ENCODE measurements around the gene DPYD.

The DPYD gene

DNA sequence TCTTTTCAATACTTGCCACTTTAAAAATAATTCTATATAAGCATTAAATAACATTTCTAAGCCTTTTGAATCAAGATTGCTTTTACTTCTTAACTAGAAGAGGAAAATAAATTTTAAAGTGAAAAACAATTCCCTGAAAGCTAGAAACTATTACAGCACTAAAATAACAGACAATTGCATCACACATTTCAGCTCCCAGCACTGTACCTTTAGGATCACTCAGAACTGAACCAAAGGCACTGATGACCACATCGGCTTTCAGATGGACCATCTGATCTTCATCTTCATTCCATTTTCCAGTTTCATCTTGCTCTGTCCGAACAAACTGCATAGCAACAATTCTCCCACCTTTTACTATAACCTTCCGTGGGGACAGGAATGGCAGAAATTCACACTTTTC lies 347.3 kb downstream of the DPYD start:
- no peak for TF ChIP-seq ZFX (IDR thresholded peaks at IDR 0.05)
- TF ChIP-seq, protein P1, sequence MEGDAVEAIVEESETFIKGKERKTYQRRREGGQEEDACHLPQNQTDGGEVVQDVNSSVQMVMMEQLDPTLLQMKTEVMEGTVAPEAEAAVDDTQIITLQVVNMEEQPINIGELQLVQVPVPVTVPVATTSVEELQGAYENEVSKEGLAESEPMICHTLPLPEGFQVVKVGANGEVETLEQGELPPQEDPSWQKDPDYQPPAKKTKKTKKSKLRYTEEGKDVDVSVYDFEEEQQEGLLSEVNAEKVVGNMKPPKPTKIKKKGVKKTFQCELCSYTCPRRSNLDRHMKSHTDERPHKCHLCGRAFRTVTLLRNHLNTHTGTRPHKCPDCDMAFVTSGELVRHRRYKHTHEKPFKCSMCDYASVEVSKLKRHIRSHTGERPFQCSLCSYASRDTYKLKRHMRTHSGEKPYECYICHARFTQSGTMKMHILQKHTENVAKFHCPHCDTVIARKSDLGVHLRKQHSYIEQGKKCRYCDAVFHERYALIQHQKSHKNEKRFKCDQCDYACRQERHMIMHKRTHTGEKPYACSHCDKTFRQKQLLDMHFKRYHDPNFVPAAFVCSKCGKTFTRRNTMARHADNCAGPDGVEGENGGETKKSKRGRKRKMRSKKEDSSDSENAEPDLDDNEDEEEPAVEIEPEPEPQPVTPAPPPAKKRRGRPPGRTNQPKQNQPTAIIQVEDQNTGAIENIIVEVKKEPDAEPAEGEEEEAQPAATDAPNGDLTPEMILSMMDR (conservative IDR thresholded peaks at IDR 0.05) = no peak
- H3K27ac ChIP-seq = no peak overlapping the region

DNA sequence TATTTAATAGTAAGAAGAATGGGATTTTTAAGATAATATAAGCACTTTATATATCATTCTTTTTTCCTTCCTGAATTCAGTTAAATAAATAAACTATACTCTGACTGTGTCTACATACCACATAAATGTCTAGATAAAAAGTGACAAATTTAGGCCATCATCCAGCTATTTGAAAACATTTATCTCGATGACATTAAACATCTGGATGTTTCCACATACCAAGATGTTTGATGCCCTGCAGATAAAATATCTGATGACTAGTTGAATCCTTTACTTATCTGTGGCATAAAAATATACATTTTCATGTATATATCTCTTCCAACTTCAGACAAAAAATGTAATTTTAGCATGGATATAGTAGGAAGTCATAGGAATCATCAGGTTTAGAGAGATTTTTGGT lies 348.3 kb downstream of the DPYD start:
- H3K27ac ChIP-seq = no peak overlapping the region
- TF ChIP-seq ZFX (IDR thresholded peaks at IDR 0.05) = no peak
- TF ChIP-seq, protein P1 (conservative IDR thresholded peaks at IDR 0.05) = no peak

DNA sequence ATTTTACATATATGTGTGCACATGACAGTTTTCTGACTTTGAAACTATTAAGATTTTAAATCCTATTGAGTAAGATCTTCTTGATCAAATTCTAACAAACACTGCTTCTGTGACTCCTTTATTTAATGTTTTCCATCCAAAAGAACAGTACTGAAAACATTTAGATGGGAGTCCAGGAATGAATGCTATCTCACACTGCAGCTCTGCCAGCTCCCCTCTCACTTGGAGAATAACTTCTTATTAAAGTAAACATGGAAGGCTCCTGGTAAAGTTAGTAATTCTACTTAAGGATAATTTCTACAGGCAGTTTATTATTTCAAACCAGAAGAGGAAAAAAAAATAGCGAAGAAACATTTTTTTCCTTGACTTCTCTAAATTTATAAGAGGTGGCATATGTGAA lies 349.1 kb downstream of the DPYD start:
- no peak for TF ChIP-seq ZFX (IDR thresholded peaks at IDR 0.05)
- TF ChIP-seq, protein P1 (conservative IDR thresholded peaks at IDR 0.05) = no peak
- H3K27ac ChIP-seq = no peak overlapping the region

DNA sequence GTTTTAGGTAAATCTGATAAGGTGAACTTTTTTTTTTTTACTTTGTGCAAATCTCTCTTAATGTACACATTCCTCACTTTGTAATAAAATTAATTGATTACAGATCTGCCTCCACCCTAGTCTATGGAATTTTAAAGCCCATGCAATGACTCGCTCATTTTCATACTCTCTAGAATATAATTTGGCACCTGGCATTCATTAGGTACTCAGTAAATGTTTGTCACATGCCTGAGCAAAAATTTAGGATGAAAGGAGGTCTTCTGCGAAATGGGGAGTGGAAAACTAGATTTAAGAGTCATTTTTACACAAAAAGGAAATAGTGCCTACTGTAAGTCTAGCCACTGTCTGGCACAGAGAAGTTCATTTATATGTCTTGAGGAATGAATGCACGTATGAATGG lies 350.1 kb downstream of the DPYD start:
- TF ChIP-seq ZFX (IDR thresholded peaks at IDR 0.05) = no peak
- TF ChIP-seq, protein P1 (conservative IDR thresholded peaks at IDR 0.05) = no peak
- no peak overlapping the region for H3K27ac ChIP-seq

DNA sequence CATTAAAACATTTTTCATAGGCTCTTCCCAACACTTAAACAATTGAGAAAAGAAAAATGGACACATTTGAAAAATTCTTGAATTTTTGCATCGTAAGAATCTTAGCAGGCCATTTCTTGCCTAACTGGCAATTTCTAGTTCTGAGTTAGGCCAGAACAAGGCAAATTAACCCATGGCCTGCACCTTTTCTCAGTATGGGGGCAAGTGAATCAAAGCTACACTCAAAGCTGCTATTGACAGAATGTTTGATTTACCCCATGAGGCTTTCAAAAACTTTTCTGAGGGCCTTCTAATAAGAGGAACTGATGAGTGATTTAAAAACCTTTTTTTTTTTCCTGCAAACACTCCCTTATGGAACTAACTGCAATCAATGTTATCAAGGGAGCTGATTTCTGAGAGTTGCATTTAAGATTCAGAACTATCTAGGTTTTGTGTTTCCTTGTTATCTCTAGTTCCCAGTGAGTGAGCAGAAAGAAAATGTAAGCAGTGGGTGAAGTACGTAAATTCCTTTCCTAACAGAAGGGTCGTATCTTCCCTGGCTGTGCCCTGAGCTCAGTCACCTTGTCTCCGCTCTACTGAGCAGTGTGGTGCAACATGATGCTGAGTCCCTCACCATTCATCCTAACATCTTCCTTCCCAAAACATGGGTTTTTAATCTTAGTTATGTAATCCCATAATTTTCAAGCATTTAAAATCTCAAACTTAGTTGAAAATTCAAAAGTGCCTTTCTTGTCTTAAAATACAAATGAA lies 353.7 kb downstream of the DPYD start:
- H3K27ac ChIP-seq = no peak overlapping the region
- no peak for TF ChIP-seq ZFX (IDR thresholded peaks at IDR 0.05)
- TF ChIP-seq, protein P1 (conservative IDR thresholded peaks at IDR 0.05) = no peak

DNA sequence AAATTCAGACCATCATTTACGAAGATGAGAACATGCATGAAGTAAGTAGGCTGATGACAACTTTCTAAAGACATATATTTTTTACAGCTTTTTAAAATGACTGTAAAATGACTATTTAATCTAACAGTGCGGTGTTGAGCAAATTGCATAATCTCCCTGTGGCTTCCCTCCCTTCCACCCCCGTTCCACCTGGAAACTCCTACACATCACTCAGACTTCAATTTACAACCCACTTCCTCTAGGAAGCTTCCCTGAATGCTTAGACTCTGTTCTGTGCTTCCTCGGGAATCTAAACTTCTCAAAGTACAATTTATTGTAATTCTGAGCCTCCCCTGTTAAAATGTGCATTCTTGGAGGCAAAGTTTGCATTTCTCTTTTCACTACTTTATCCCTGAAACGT lies 354.9 kb downstream of the DPYD start:
- no peak for TF ChIP-seq ZFX (IDR thresholded peaks at IDR 0.05)
- TF ChIP-seq, protein P1 (conservative IDR thresholded peaks at IDR 0.05) = no peak

DNA sequence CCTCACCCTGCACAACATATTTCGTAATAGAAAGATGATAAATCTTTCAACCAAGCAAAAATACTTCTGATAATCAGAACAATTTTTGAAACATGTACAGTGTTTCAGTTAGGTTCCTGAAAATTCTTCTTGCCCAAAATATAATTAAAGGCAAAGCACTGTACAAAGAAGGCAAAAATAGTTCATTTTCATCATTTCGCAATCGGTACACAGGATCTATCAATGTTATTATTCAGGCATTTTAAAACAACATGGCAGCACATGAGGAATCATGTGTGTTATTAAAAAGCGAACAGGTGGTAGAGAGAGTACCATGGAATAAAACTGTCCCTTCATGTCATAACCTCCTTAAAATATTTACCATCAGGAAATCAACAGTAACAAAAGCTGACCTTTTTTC lies 356.9 kb downstream of the DPYD start:
- no peak for TF ChIP-seq ZFX (IDR thresholded peaks at IDR 0.05)
- H3K27ac ChIP-seq = no peak overlapping the region

More for the DNA sequence above, 354.9 kb downstream of the DPYD start:
- no peak overlapping the region for H3K27ac ChIP-seq

DNA sequence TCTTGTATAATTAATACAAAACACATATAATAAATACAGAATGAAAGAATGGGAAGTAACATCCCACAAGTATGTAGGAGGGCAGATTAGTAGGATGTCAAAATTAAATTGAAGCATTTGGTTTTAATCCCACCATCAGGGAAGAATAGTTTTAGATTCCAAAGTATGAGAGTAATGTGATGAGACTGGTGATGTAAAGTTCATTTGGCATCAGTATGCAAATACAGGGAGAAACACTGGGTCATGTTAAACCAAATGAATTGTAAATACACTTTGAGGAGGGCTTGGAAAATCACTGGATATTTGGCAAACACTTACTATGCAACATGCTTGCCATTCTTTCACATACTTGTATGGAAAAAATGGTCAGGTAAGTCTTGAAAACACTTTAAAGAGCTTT lies 358.8 kb downstream of the DPYD start:
- TF ChIP-seq, protein P1 (conservative IDR thresholded peaks at IDR 0.05) = no peak
- no peak for TF ChIP-seq ZFX (IDR thresholded peaks at IDR 0.05)

More for the DNA sequence above, 358.8 kb downstream of the DPYD start:
- no peak overlapping the region for H3K27ac ChIP-seq

Data from C4-2B (cell line).